ENCODE measurements around the gene TMEM253.

The TMEM253 gene

DNA sequence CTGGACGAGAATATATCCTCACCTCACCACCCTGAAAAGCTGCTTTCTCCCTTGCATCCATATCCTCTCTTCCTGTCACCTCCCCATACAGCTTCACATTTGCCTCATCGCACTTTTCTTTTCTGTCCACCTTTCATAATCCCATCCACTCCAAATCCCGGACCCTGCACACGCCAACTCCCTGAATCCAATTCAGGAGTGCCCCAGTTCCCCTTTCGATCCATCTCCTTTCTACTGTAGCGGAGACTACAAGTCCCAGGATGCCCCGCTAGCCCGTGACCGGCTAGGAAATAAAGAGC is 2.5 kb downstream of the TMEM253 start:
- no peak for DNase-seq

DNA sequence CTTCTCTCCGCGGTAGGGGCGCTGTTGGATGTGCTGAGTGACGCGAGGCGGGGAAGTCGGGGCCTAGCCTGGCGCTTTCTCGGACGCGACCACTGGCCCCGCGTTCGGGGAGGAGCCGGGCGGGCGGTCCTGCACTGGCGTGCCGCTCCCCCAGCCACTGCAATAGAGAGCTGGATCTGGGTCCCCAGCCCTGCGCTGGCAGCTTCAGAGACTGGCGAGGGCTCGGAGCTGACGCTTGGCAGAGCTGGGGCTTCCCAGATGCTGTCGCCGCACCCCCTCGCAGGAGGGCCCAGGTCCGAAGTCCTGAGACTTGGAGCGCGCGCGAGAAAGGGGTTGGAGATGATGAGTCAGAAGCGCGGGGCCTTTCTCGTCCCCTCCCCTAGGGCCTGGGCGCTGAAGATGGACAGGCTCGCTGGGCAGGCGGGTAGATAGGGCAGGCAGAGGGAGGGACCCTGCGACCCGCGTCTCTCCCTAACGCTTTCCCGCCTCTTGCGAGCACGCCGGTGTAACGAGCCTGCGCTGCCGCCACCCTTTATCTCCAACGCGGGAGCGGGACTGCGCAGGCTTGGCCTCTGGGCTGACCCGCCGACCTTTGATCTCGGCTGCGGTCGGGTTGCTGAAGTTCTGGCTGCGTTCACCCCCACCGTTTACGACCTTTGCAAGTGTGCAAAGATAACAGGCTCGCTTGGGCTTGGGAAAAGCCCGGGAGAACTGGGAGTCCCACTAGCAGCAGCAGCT is 3.0 kb downstream of the TMEM253 start:
- DNase-seq, result peak; percentile 67 to 100 (median 96)

DNA sequence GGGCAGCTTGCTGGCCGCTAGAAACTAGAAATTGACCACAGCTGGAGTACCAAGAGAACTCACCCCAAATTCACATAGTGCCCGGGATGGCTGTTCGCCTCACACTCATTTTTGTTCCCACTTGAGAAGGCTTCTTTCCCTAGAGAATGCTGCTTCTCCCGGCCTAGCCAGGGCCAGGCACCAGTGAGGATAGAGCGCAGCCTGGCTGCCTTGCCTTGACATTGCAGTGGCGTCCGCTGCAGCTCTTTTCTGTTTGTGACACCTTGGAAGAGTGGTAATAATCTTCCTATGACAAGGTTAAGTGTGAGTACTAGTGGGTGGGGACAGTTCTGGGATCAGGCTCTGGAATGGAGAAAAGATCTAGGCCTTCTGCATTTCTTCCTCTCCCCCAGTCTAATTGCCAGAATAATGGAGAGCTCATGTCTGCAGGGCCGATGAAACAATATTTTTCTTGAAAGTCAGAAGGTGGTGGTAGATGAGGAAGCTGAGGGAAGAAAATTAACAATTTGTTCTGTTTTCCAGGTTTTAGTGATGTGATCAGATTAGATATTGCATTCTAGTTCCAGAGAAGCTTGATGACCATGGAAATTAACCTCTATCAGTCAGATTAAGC is 3.7 kb downstream of the TMEM253 start:
- DNase-seq, result peak in 51 of 56 donors; percentile 31 to 92 (median 76)

DNA sequence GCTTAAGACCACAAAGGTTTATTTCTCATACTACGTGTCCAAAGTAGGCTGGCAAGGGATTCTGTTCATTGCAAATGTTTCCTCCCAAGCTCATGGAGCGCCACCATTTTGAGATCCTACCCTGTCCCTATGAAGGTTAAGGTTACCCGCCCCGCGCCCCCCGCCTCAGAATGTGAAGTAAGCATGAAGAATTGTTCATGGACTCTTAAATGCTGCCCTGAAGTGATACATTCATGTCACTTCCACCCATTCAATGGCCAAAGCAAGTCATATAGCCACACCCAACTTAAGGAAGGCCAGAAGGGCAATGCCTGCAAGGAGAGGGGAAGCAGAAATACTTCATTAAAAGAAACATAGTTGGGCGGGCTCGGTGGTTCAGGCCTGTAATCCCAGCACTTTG is 4.2 kb downstream of the TMEM253 start:
- DNase-seq, result no peak

DNA sequence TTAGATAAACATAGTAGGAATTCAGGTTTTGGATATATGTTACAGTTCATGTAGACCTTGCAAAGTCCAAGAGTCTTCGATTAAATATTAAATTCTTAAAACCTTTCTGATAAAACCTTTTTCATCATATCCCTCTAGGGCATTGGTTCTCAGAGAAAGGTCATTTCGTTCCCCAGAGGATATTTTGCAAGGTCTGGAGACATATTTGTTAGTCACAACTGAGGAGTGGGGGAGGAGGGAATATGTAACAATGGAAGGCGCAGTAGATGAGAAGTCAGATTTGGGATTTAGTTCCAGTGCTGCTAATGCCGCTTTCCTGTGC is 5.3 kb downstream of the TMEM253 start:
- no peak for DNase-seq

DNA sequence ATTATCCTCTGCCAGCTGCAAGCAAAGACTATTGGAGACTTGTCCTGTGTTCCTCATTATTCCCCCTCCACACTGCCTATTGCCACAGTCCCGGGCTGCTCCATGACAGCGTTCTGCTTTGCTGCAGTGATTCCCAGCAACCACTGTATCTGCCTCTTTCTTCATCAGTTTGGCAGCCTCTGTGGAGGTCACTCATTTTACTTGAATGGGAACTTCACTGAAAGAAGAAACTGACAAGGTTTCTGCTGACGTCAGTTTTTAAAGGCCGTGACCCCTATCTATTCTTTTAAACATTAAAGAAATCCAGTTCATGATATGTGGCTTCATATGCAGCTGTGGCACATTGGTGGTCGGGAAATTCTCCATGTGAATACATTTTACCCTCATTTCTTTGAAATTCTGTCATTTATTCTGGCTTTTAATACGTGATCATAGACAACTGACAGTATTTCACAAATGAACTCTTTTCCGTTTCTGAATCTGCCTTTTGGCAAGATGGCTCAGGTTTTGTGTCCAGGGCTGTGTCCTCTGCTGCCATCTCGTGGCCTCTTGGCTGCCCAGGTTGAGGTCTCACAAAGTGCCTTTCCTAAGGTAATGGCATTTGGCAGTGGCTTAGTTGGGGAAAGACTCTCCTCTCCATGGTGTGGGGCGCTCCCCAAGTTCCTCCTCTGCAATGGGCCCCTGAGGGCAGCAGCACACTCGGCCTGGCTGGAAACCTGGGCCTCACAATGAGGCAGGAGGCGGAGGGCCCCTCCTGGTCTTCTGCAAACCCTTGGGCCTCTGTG is 5.8 kb downstream of the TMEM253 start:
- DNase-seq, result peak in 51 of 56 donors; percentile 14 to 90 (median 57)

DNA sequence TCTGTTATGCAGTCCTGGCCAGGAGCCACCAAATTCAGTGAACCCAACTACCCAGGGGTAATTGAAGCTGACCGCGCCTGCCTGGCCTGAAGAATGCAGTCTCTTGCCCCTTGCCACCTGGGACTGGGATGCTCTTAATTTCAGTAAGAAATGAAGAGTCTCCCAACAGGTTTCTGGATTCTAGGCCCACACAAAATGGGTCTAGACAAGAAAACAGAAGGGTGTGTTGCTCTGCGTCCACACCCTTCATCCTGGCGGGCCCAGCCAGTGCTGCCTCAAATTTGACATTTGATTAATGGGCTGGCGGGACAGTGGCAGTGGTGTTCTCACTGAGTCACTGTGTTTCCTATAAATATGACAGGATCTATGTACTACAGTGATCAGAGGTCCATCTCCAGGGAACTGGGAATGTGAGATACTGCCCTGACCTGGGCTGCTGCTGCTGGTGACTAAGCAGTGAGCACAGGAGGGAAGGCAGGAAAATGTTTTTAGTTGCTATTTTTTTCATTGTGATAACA is 6.5 kb downstream of the TMEM253 start:
- DNase-seq, result no peak

DNA sequence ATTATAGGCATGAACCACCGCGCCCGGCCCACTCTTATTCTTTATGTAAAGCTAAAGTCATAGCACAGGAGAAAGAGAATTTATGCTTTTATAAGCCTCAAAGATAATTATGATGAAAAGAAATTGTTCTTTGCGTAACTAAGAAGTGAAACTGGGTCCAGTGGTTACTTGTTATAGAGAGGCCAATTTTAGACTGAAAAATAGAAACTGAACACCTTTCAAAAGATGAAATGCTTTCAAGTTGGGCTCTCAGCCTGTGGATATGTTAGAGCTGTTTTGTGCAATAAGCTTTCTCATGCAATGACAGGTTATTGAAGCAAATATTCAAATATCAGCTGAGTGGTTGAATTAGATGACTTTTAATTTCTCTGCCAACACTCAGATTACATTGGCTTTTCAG is 7.9 kb downstream of the TMEM253 start:
- no peak for DNase-seq

DNA sequence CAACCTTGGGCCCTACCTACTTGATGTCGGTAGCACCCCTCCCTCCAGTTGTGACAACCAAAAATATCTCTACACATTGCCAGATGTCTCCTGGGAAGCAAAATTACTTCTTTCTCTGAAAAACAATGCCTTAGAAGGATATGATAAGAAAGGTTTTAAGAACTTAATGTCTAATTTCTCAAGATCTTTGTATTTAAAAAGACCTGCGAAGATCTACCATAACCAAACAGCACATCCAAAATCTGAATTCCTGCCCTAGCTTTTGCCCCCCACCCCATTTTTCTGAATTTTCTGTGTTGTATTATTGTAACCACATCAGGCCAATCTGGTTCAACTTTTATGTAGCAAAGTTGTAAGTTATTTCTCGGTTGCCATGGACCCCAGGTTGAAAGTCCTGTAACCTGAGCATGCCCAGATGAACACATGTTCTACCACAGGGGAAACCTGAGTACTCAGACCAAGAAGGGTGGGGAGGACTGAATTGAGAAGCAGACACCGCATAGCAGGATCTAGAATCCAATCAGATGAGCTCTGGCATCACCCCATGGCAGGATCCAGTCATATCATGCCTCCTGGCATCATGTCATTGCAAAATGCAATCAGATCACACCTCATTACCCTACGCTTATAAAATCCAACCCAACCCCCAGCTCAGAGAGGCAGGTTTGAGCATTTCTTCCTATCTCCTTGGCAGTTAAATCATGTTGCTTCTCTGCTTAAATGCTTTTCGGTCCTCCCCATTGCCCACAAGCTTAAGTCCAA is 8.7 kb downstream of the TMEM253 start:
- DNase-seq, result no peak

DNA sequence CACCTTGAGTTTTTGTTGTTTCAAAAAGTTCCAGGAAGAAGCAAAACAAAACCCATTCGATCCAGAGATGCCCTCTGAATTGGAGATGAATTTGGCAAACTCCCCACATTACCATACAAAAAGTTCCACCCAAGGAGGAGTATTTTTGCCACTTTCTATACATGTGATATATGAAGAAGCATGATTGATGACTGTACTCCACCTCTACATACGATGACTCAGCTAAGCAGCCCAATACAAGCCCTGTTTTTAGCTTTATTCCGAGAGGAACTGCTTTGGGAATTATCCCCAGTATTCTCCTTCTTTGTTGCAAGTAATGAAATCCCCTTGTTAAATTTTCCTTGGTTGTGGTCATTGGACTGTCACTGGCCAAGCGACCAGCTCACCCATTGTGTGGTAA is 11.4 kb downstream of the TMEM253 start:
- DNase-seq, result no peak

DNA sequence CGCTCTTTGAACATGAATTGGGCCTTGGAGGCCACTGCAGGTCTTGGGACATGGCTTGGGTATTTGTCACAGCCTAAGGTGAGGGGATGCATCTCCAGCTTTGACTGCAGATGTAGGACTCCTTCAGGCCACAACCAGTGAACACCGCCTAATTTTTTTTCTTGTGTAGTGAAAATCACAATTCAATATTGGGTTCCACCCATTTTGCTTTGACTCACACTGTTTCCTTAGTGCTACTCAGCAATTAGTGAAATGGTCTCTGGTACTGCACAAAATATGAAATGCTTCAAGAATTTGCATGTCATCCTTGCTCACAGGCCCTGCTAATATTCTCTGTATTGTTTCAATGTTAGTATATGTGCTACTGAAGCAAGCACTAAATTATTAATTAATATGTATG is 12.5 kb downstream of the TMEM253 start:
- no peak for DNase-seq

DNA sequence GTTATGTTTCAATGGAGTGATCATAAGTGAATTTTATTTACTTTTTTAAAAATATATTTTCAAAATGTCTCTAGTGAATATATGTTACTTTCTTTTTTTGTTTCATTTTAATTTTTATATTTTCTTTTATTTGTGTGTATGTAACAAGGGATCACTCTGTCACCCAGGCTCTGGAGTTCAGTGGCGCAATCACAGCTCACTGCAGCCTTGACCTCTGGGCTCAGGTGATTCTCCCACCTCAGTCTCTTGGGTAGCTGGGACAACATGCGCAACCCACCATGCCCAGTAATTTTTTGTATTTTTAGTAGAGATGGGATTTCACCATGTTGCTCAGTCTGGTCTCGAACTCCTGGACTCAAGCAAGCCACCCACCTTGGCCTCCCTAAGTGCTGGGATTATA is 18.1 kb downstream of the TMEM253 start:
- no peak for DNase-seq

DNA sequence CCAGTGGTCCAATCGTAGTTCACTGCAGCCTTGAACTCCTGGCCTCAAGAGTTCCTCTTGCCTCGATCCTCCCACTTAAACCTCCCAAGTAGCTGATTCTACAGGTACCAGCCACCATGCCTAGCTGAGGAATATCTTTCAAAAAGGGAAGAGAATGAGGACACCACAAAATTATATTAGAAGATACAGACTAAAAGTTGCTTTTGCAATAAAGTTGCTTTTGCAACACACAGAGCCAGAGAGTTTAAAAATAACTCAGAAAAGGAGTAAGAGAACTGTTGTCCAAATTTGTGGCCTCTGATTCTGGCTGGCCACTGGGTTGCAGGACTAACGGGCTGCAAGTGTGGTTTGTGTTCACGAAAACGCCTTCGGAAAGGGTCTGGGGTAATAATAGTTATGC is 19.8 kb downstream of the TMEM253 start:
- DNase-seq, result no peak

DNA sequence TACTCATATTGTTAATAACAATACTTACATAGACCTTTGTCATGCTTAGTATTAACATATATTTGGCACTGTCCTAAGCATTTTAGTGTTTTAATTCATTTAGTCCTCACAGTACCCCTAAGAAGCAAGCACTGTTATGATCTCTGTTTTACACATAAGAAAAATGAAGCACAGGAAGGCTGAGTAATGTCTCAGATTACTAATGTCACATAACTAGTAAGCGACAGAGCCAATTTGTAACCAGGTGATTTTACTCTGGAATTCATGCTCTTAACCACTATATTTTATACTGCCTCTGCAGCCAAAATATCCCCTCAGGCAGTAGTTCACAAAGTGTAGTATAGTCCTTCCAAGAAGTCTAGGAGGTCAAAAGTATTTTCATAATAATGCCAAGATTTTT is 20.3 kb downstream of the TMEM253 start:
- DNase-seq, result no peak

DNA sequence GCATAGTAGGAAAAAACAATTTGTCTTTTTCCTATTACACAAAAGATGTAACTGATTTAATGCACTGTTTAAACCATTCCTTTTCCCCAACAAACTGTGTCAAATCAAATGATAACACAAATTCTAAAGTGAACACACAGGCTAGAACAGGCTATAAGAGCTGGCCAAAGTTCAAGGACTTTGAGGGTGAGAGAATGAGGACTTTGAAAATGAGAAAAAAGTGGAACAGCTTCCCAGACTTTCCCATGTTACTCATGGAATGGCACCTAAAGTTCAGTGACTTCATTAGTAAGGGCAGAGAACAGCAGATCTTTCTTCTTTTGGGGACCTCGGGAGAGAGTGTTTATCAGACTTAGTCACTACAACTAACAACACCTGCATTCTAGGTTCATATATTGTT is 22.6 kb downstream of the TMEM253 start:
- DNase-seq, result no peak

DNA sequence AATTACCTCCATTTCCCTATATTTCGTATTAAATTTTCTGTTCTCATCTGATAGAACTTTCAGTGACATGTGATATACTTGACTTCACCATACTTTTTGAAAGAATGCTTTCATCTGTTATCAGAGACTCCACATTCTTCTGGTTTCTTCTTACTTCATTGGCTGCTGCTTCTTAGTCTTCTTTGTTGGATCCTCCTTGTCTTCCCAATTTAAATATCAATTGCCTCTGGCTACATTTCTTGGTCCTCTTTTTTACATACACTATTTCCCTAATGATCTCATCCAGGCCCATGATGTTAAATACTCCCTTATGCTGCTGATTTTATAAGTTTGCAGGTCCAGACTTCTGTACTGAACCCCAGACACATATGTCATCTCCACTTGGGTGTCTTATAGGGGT is 33.0 kb downstream of the TMEM253 start:
- DNase-seq, result no peak

DNA sequence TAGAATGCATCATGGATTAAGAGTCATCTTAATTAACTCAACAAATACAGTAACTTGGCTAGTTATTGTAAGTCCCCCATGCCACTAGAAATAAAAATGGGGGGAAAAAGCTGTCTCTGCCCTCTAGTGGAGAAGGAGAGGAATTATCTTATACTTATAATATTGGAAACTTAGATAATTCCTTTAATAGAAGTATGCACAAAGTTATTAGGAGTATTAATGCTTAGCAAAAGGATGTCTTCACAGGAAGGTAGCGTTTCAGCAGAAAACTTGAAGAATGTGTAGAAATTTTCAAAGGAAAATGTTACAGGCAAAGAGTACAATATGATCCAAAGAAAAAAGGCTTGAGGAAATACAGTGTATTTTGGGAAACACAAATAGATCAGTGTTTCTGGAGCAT is 35.2 kb downstream of the TMEM253 start:
- no peak for DNase-seq

DNA sequence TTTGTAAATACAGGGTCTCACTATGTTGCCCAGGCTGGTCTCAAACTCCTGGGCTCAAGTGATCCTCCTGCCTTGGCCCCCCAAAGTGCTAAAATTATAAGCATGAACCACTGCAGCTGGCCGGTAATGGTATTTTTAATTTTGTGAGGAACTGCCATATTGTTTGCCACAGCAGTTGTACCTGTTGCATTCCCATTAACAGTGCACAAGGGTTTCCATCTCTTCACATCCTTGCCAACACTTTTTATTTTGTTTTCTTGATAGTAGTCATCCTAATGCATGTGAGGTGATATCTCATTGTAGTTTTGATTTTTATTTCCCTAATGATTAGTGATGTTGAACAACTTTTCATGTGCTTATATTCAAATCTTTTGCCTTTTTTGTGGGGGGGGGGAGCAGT is 41.5 kb downstream of the TMEM253 start:
- no peak for DNase-seq

DNA sequence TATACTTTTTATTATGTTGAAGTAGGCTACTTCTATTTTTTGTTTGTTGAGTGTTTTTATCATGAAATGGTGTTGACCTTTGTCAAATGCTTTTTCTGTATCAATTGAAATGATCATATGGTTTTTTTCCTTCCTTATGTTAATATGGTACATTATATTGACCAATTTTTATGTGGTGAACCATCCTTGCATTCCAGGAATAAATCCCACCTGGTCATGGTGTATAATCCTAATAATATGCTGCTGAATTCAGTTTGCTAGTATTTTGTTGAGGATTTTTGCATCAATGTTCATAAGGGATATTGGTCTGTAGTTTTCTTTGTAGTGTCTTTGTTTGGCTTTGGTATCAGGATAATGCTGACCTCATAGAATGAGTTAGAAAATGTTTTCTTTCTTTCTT is 44.6 kb downstream of the TMEM253 start:
- DNase-seq, result no peak

DNA sequence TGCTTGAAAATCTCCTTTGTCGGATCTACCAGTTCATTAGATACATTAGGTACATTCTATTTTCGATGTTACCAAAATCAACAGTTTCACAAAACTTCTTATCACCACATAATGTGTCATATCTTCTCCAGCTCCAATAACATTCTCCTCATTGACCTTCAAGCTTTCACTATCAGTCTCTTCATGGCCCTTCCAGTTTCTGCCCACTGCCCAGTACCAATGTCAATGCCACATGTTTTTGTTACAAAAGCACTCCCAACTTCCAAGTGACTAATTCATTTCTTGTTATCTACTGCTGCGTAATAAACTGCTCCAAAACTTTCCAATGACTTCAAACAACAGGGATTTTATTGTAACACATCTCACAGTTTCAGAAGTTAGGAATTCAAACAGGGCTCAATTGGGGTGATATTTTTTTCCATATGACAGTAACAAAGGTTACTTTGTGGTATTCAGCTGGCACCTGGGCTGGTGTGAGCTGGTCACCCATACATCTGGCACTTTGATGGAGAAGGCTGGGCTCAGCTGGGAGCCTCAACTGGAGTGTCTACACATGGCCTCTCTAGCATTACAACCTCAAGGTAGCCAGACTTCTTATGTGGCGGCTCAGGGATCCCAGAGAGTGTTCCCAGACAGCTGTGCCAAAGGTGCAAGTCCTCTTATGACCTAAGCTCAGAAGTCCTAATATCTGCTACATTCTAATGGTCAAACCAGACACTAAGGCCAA is 48.9 kb downstream of the TMEM253 start:
- DNase-seq, result no peak
